ENCODE measurements around the gene SRM.
"Not testable (repeated sequence)": the region's sequence is repeated elsewhere in the genome, so short reads cannot be mapped to it uniquely, and the experiment has no call there.

The SRM gene

GRCh38 chr1:11064942-11065341 is 5.1 kb upstream of the SRM start:
- no peak for DNase-seq (ENCODE audit: low read depth in 2 of 2)

GRCh38 chr1:11063937-11064537 is 4.2 kb upstream of the SRM start:
- DNase-seq (ENCODE audit: low read depth in 2 of 2), result not testable (repeated sequence)

- DNase-seq (ENCODE audit: low read depth in 2 of 2), result no peak
Measured at GRCh38 chr1:11062965-11063401, 3.2 kb upstream of the SRM start.

GRCh38 chr1:11061652-11062365 is 2.0 kb upstream of the SRM start:
- DNase-seq (ENCODE audit: low read depth in 2 of 2), result no peak

- no peak for DNase-seq (ENCODE audit: low read depth in 2 of 2)
Measured at GRCh38 chr1:11059155-11059967, 457 bp downstream of the SRM start.

GRCh38 chr1:11058595-11059154 is 1.1 kb downstream of the SRM start:
- no peak for DNase-seq (ENCODE audit: low read depth in 2 of 2)

- no peak for DNase-seq (ENCODE audit: low read depth in 2 of 2)
Measured at GRCh38 chr1:11058026-11058425, 1.8 kb downstream of the SRM start.

- DNase-seq (ENCODE audit: low read depth in 2 of 2), result no peak
Measured at GRCh38 chr1:11057477-11057876, 2.3 kb downstream of the SRM start.

GRCh38 chr1:11056504-11056903 is 3.3 kb downstream of the SRM start:
- no peak for DNase-seq (ENCODE audit: low read depth in 2 of 2)

- DNase-seq (ENCODE audit: low read depth in 2 of 2), result no peak
Measured at GRCh38 chr1:11055676-11056075, 4.1 kb downstream of the SRM start.

GRCh38 chr1:11054666-11055065 is 5.2 kb downstream of the SRM start:
- DNase-seq (ENCODE audit: low read depth in 2 of 2), result no peak

GRCh38 chr1:11054181-11054580 is 5.6 kb downstream of the SRM start:
- no peak for DNase-seq (ENCODE audit: low read depth in 2 of 2)

- DNase-seq (ENCODE audit: low read depth in 2 of 2), result no peak
Measured at GRCh38 chr1:11053758-11054137, 6.1 kb downstream of the SRM start.

- no peak for DNase-seq (ENCODE audit: low read depth in 2 of 2)
Measured at GRCh38 chr1:11052839-11053757, 6.7 kb downstream of the SRM start.

- no peak for DNase-seq (ENCODE audit: low read depth in 2 of 2)
Measured at GRCh38 chr1:11051781-11052511, 7.9 kb downstream of the SRM start.

GRCh38 chr1:11051121-11051520 is 8.7 kb downstream of the SRM start:
- DNase-seq (ENCODE audit: low read depth in 2 of 2), result not testable (repeated sequence)

- DNase-seq (ENCODE audit: low read depth in 2 of 2), result no peak
Measured at GRCh38 chr1:11046625-11047365, 13.0 kb downstream of the SRM start, which contains the start of gene MASP2. MASP2 (minus strand) TSS chr1:11047239; CDS start chr1:11047207, 32 bp downstream.

- DNase-seq (ENCODE audit: low read depth in 2 of 2), result no peak
Measured at GRCh38 chr1:11046270-11046566, 13.6 kb downstream of the SRM start.

GRCh38 chr1:11045428-11046269 is 14.2 kb downstream of the SRM start:
- DNase-seq (ENCODE audit: low read depth in 2 of 2), result no peak

Data from stimulated activated CD4-positive, alpha-beta T cell treated with anti-CD3 and anti-CD28 coated beads, Interleukin-12 subunit alpha, Interleukin-12 subunit beta, amount 100 ng/mL, for 24 hours (primary cell).